Measurements from ENCODE around the gene ASRGL1. TPM values are rescaled to one million over a fixed set of nuclear protein-coding genes. Genes with fewer than 3 reads are reported as not detected.

ASRGL1 gene
- total RNA-seq, 1 experiment from 2014 or later: 37.7 TPM

GRCh38 chr11:62419943-62420342 lies 82.7 kb downstream of the ASRGL1 start:
- Histone ChIP-seq H3K9me3 (ENCODE audit: low read depth, low read length, poor library complexity, severe bottlenecking) (no peaks in the 10 kb centered on the region), H3K36me3 (ENCODE audit: insufficient read depth, low read length, poor library complexity, severe bottlenecking) (no peaks in the 10 kb centered on the region), H3K4me3 (ENCODE audit: low read depth, low read length, poor library complexity, severe bottlenecking) (no peak overlapping the region), H3K27me3 (replicated peaks; ENCODE audit: insufficient read depth, low read depth, low read length, poor library complexity) (no peaks in the 10 kb centered on the region), H3K27ac (ENCODE audit: low read depth, low read length, poor library complexity, severe bottlenecking) (peak overlapping the region; percentile 67), H3K4me1 (ENCODE audit: insufficient read depth, low read length, poor library complexity, severe bottlenecking) (peaks cover 19% of the 10 kb centered on the region)
- CTCF ChIA-PET: interaction anchor here (0.7 kb wide), 1 partner anchor 16 kb away, joined by 6 read pairs; no protein-coding TSS in a partner anchor
- peak; percentile 23 for DNase-seq (ENCODE audit: low spot score)
- TF ChIP-seq, protein P1, sequence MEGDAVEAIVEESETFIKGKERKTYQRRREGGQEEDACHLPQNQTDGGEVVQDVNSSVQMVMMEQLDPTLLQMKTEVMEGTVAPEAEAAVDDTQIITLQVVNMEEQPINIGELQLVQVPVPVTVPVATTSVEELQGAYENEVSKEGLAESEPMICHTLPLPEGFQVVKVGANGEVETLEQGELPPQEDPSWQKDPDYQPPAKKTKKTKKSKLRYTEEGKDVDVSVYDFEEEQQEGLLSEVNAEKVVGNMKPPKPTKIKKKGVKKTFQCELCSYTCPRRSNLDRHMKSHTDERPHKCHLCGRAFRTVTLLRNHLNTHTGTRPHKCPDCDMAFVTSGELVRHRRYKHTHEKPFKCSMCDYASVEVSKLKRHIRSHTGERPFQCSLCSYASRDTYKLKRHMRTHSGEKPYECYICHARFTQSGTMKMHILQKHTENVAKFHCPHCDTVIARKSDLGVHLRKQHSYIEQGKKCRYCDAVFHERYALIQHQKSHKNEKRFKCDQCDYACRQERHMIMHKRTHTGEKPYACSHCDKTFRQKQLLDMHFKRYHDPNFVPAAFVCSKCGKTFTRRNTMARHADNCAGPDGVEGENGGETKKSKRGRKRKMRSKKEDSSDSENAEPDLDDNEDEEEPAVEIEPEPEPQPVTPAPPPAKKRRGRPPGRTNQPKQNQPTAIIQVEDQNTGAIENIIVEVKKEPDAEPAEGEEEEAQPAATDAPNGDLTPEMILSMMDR (conservative IDR thresholded peaks at IDR 0.05; ENCODE audit: low read depth, low read length): no peak
- TF ChIP-seq EZH2 (IDR thresholded peaks at IDR 0.05; ENCODE audit: borderline replicate concordance, low read depth, low read length, poor library complexity, severe bottlenecking): no peak
- POLR2A ChIA-PET (ENCODE audit: low non-redundant PET): interaction anchor here (0.6 kb wide), 1 partner anchor 154 kb away, joined by 5 read pairs; no protein-coding TSS in a partner anchor
- intact Hi-C loops (cut with micrococcal nuclease; ENCODE audit: unreplicated experiment): loop anchor here (5.0 kb wide), 1 partner anchor 142 kb away; no protein-coding TSS in a partner anchor
- BruUV-seq (replicated peaks): no TSS peak

DNA sequence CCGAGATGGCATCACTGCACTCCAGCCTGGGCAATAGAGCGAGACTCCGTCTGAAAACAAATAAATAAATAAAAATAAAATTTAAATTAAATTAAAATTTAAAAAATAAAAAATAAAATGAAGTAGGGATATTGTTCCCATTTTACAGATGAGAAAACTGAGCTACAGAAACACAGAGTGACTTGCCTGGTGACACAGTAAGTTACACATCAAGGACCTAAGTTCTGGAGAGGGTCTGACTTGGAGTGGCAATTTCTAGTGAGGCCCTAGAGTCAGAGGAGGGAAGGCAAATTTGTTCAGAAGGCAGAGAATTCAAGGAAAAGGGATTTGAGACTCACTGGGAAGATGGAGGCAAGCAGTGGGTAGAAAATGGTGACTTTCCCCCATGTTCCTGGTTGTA lies 83.6 kb downstream of the ASRGL1 start:
- intact Hi-C loops (cut with micrococcal nuclease; ENCODE audit: unreplicated experiment): loop anchor here (5.0 kb wide), 1 partner anchor 141 kb away; no protein-coding TSS in a partner anchor
- POLR2A ChIA-PET (ENCODE audit: low non-redundant PET): no interaction called here
- CTCF ChIA-PET: interaction anchor here (0.7 kb wide), 1 partner anchor 17 kb away, joined by 6 read pairs; no protein-coding TSS in a partner anchor
- Histone ChIP-seq H3K4me1 (ENCODE audit: insufficient read depth, low read length, poor library complexity, severe bottlenecking) (peaks cover 19% of the 10 kb centered on the region), H3K4me3 (ENCODE audit: low read depth, low read length, poor library complexity, severe bottlenecking) (no peak overlapping the region), H3K27me3 (replicated peaks; ENCODE audit: insufficient read depth, low read depth, low read length, poor library complexity) (no peaks in the 10 kb centered on the region), H3K9me3 (ENCODE audit: low read depth, low read length, poor library complexity, severe bottlenecking) (no peaks in the 10 kb centered on the region), H3K36me3 (ENCODE audit: insufficient read depth, low read length, poor library complexity, severe bottlenecking) (no peaks in the 10 kb centered on the region), H3K27ac (ENCODE audit: low read depth, low read length, poor library complexity, severe bottlenecking) (no peak overlapping the region)
- DNase-seq (ENCODE audit: low spot score): no peak
- no TSS peak for BruUV-seq (replicated peaks)
- TF ChIP-seq, protein P1 (conservative IDR thresholded peaks at IDR 0.05; ENCODE audit: low read depth, low read length): no peak
- no peak for TF ChIP-seq EZH2 (IDR thresholded peaks at IDR 0.05; ENCODE audit: borderline replicate concordance, low read depth, low read length, poor library complexity, severe bottlenecking)

DNA sequence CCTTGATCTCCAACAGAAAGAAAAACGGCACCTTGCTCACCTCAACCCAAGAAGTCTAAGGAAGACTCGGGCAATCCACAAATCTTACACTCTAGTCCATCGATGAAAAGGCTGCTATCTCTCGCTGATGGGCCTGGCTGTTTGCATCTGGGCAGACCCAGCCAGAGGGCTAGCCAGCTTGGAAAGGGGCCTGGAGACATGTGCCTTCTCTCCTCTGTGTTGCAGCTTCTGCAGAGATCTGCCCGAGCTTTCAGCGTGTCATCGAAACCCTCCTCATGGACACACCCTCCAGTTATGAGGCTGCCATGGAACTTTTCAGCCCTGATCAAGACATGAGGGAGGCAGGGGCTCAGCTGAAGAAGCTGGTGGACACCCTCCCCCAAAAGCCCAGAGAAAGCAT lies 84.7 kb downstream of the ASRGL1 start:
- Histone ChIP-seq H3K27me3 (replicated peaks; ENCODE audit: insufficient read depth, low read depth, low read length, poor library complexity) (no peaks in the 10 kb centered on the region), H3K36me3 (ENCODE audit: insufficient read depth, low read length, poor library complexity, severe bottlenecking) (no peaks in the 10 kb centered on the region), H3K4me1 (ENCODE audit: insufficient read depth, low read length, poor library complexity, severe bottlenecking) (peaks cover 19% of the 10 kb centered on the region), H3K9me3 (ENCODE audit: low read depth, low read length, poor library complexity, severe bottlenecking) (no peaks in the 10 kb centered on the region), H3K4me3 (ENCODE audit: low read depth, low read length, poor library complexity, severe bottlenecking) (no peak overlapping the region), H3K27ac (ENCODE audit: low read depth, low read length, poor library complexity, severe bottlenecking) (no peak overlapping the region)
- BruUV-seq (replicated peaks): no TSS peak
- no peak for DNase-seq (ENCODE audit: low spot score)
- POLR2A ChIA-PET (ENCODE audit: low non-redundant PET): no interaction called here
- TF ChIP-seq, protein P1 (conservative IDR thresholded peaks at IDR 0.05; ENCODE audit: low read depth, low read length): no peak
- no peak for TF ChIP-seq EZH2 (IDR thresholded peaks at IDR 0.05; ENCODE audit: borderline replicate concordance, low read depth, low read length, poor library complexity, severe bottlenecking)
- intact Hi-C loops (cut with micrococcal nuclease; ENCODE audit: unreplicated experiment): loop anchor here (5.0 kb wide), 1 partner anchor 140 kb away; no protein-coding TSS in a partner anchor
- CTCF ChIA-PET: interaction anchor here (0.7 to 1.5 kb wide), 2 partner anchors 36 to 121 kb away, joined by 4 to 9 read pairs; no protein-coding TSS in a partner anchor
